CD4-positive, alpha-beta T cell treated with Interleukin-12 subunit alpha and Interleukin-12 subunit beta, for 1 hour (primary cell): ENCODE results near the gene FXYD5.
A peak's percentile ranks its signal among the peaks of the same experiment; 100 is the strongest.
"Not testable (repeated sequence)": the region's sequence is repeated elsewhere in the genome, so short reads cannot be mapped to it uniquely, and the experiment has no call there.

Experiments
- DNase-seq: peaks from one replicate; pipeline ENCODE4 v3.0.0-alpha.2; 2020

Gene FXYD5

GRCh38 chr19:35120492-35120891, 34.0 kb upstream of the FXYD5 start:
- DNase-seq = peak; percentile 20

- no peak for DNase-seq
These were observed 33.6 kb upstream of the FXYD5 start for GRCh38 chr19:35120898-35121297.

- no peak for DNase-seq
These were observed 31.6 kb upstream of the FXYD5 start for GRCh38 chr19:35122687-35123551.

GRCh38 chr19:35123573-35123972, 31.0 kb upstream of the FXYD5 start:
- DNase-seq = no peak

- DNase-seq = peak; percentile 89
These were observed 30.2 kb upstream of the FXYD5 start for GRCh38 chr19:35124098-35125060.

GRCh38 chr19:35125270-35125717, 29.2 kb upstream of the FXYD5 start:
- no peak for DNase-seq

GRCh38 chr19:35125749-35126623, 28.5 kb upstream of the FXYD5 start:
- DNase-seq = no peak

- DNase-seq = no peak
These were observed 27.9 kb upstream of the FXYD5 start for GRCh38 chr19:35126624-35126959.

GRCh38 chr19:35127871-35128270, 26.7 kb upstream of the FXYD5 start:
- DNase-seq = no peak

- no peak for DNase-seq
These were observed 26.0 kb upstream of the FXYD5 start for GRCh38 chr19:35128398-35129057.

GRCh38 chr19:35129724-35130274, 24.7 kb upstream of the FXYD5 start:
- not testable (repeated sequence) for DNase-seq

GRCh38 chr19:35130761-35131720, 23.5 kb upstream of the FXYD5 start:
- DNase-seq = no peak

- DNase-seq = no peak
These were observed 22.3 kb upstream of the FXYD5 start for GRCh38 chr19:35132254-35132653.

- DNase-seq = no peak
These were observed 20.7 kb upstream of the FXYD5 start for GRCh38 chr19:35133826-35134225.

GRCh38 chr19:35134601-35135242, 19.8 kb upstream of the FXYD5 start, which contains the start of gene LGI4:
TSS of gene LGI4 (minus strand) at chr19:35135059. CDS start at chr19:35134680, 379 bp downstream.
- DNase-seq = no peak

- peak; percentile 69 for DNase-seq
These were observed 19.1 kb upstream of the FXYD5 start for GRCh38 chr19:35135389-35135909.

- DNase-seq = no peak
These were observed 18.3 kb upstream of the FXYD5 start for GRCh38 chr19:35136231-35136630.

- no peak for DNase-seq
These were observed 17.4 kb upstream of the FXYD5 start for GRCh38 chr19:35136977-35137702.
